A673 (cell line): ENCODE results near the gene ST7. TPM values are rescaled to one million over a fixed set of nuclear protein-coding genes. Genes with fewer than 3 reads are reported as not detected.

Experiments
- BruUV-seq: library from RNA; stranded (reverse); fragments of 400-500 nt; replicated peaks from 2 replicates; lab custom pipeline; 2021; lab: Mats Ljungman, UMichigan
- CTCF ChIA-PET: fragments of 300-600 bp; sonication (Branson Sonifier 250); formaldehyde crosslinking; loops from one replicate; lab custom pipeline; 2022; ENCODE audit warnings: antibody characterized with exemption; lab: Charles Lee
- POLR2A ChIA-PET: fragments of 300-600 bp; sonication (Branson Sonifier 250); formaldehyde crosslinking; loops from one replicate; lab custom pipeline; 2022; ENCODE audit warnings: antibody characterized with exemption; ENCODE audit not compliant: low non-redundant PET; lab: Charles Lee
- DNase-seq: peaks from one replicate; pipeline ENCODE4 v3.0.0-alpha.2; 2015; ENCODE audit warnings: low spot score
- H3K27ac ChIP-seq: fragments of 200-600 bp; sonication (generic); 2 replicates; pipeline ENCODE4 v1.5.1; 2016; ENCODE audit warnings: mixed run types, low read depth, mild to moderate bottlenecking, mixed read lengths, antibody characterized with exemption, low read length; ENCODE audit not compliant: poor library complexity, severe bottlenecking
- H3K27me3 ChIP-seq: fragments of 200-600 bp; sonication (generic); replicated peaks from 2 replicates; pipeline ENCODE4 v1.6.1; 2017; ENCODE audit warnings: mixed run types, low read depth, mild to moderate bottlenecking, mixed read lengths, antibody characterized with exemption, low read length; ENCODE audit not compliant: insufficient read depth, poor library complexity
- H3K36me3 ChIP-seq: fragments of 200-600 bp; sonication (generic); 2 replicates; pipeline ENCODE4 v1.6.1; 2016; ENCODE audit warnings: mixed run types, mild to moderate bottlenecking, mixed read lengths, antibody characterized with exemption, low read length; ENCODE audit not compliant: insufficient read depth, poor library complexity, severe bottlenecking
- H3K4me1 ChIP-seq: fragments of 200-600 bp; sonication (generic); 2 replicates; pipeline ENCODE4 v1.6.1; 2017; ENCODE audit warnings: mixed run types, mild to moderate bottlenecking, mixed read lengths, antibody characterized with exemption, low read length; ENCODE audit not compliant: insufficient read depth, poor library complexity, severe bottlenecking
- H3K4me3 ChIP-seq: fragments of 200-600 bp; sonication (generic); 2 replicates; pipeline ENCODE4 v1.5.1; 2016; ENCODE audit warnings: low read depth, mixed run types, mild to moderate bottlenecking, mixed read lengths, low read length; ENCODE audit not compliant: poor library complexity, severe bottlenecking
- H3K9me3 ChIP-seq: fragments of 200-600 bp; sonication (generic); 2 replicates; pipeline ENCODE4 v1.6.1; 2016; ENCODE audit warnings: mixed run types, low read depth, mild to moderate bottlenecking, mixed read lengths, antibody characterized with exemption, low read length; ENCODE audit not compliant: poor library complexity, severe bottlenecking
- EZH2 ChIP-seq: fragments of 200-600 bp; sonication (generic); IDR thresholded peaks from 2 replicates; pipeline ENCODE4 v1.6.1; 2017; ENCODE audit warnings: borderline replicate concordance, low read depth, mild to moderate bottlenecking, mixed read lengths, antibody characterized with exemption, low read length; ENCODE audit not compliant: poor library complexity, severe bottlenecking
- intact Hi-C: fragments of 100-400 bp; cut with micrococcal nuclease; formaldehyde crosslinking; loops from one replicate; pipeline ENCODE4 v1.10.0; 2022; ENCODE audit not compliant: unreplicated experiment
- total RNA-seq: library from RNA; stranded (reverse); gene quantifications from 2 replicates; pipeline ENCODE4 v1.2.3, GENCODE V29; 2021
- TF ChIP-seq, protein P1 (sequence below): fragments of 300-800, 200-600 bp; sonication (generic); conservative IDR thresholded peaks from 2 replicates; pipeline ENCODE4 v1.5.1; 2017; ENCODE audit warnings: low read depth, mild to moderate bottlenecking, antibody characterized with exemption, low read length, moderate library complexity, mixed read lengths

ST7 gene
- total RNA-seq, 1 experiment from 2014 or later, result 24.3 TPM

DNA sequence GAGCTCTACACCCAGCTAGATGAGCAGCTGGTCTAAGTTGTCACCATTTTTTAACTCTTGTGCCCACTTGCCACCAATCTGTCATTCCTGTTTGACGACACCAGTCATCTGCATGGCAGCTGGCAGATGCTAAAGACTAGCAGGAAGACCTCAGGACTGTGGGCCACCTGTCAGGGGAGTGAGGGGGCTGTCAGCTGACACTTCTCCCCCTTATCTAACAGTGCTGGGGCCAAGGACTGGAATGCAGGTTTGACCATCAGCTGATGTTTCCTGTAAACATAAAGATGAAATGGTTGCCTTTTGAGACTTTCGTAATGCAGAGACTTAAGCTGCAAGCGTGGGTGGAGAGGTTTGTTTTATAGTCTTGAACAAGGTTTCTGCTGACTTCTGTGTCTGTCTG, 276.0 kb downstream of the ST7 start:
- no peaks in the 10 kb centered on the region for H3K36me3 ChIP-seq
- no peak overlapping the region for H3K4me3 ChIP-seq
- H3K27me3 ChIP-seq, result no peaks in the 10 kb centered on the region
- H3K4me1 ChIP-seq, result no peaks in the 10 kb centered on the region
- H3K9me3 ChIP-seq, result no peaks in the 10 kb centered on the region
- TF ChIP-seq, protein P1, sequence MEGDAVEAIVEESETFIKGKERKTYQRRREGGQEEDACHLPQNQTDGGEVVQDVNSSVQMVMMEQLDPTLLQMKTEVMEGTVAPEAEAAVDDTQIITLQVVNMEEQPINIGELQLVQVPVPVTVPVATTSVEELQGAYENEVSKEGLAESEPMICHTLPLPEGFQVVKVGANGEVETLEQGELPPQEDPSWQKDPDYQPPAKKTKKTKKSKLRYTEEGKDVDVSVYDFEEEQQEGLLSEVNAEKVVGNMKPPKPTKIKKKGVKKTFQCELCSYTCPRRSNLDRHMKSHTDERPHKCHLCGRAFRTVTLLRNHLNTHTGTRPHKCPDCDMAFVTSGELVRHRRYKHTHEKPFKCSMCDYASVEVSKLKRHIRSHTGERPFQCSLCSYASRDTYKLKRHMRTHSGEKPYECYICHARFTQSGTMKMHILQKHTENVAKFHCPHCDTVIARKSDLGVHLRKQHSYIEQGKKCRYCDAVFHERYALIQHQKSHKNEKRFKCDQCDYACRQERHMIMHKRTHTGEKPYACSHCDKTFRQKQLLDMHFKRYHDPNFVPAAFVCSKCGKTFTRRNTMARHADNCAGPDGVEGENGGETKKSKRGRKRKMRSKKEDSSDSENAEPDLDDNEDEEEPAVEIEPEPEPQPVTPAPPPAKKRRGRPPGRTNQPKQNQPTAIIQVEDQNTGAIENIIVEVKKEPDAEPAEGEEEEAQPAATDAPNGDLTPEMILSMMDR, result no peak
- TF ChIP-seq EZH2, result no peak
- no peak for DNase-seq
- ChIA-PET POLR2A (no interaction called here), CTCF (no interaction called here)
- H3K27ac ChIP-seq, result no peak overlapping the region
- intact Hi-C loops, result no loop called here
- BruUV-seq, result no TSS peak

DNA sequence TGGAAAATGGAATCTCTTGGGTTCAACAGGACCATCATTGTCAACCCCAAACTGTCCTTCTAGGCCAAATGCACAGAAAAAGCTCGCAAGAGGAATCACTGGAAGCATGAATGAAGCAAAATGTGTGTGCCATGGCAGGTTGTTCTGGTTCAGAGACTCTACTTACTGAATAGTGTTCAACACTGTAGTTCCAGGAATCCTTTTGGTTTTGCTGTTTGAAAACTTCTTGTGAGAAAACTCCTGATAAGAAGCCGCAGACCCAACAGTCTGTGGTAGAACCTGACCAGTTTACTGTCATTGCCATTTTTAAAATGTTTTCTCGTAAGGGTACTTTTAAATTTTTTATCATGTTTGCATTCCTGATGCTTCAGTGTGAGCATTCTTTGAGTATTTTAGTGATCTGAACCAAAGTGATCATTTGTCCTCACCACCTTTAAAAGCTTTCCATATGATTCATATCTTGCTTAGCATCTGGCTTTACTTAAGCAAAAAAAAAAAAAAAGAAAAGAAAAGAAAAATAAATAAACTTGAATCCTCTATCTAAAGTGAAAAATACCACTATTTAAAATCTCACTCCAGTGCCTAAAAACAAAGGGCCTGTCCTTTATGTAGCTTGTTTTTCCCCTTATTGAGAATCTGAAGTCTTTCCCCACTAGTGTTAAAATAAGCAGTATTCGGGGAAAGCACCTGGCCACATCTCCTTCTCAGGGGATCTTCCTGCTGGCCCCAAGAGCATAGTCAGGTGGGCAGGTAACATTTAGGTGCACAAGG, 277.2 kb downstream of the ST7 start:
- TF ChIP-seq EZH2, result no peak
- TF ChIP-seq, protein P1, result no peak
- intact Hi-C loops, result no loop called here
- ChIA-PET CTCF (no interaction called here), POLR2A (no interaction called here)
- no TSS peak for BruUV-seq
- Histone ChIP-seq H3K4me1 (no peaks in the 10 kb centered on the region), H3K36me3 (no peaks in the 10 kb centered on the region), H3K9me3 (no peaks in the 10 kb centered on the region), H3K4me3 (no peak overlapping the region), H3K27ac (no peak overlapping the region), H3K27me3 (no peaks in the 10 kb centered on the region)
- no peak for DNase-seq

DNA sequence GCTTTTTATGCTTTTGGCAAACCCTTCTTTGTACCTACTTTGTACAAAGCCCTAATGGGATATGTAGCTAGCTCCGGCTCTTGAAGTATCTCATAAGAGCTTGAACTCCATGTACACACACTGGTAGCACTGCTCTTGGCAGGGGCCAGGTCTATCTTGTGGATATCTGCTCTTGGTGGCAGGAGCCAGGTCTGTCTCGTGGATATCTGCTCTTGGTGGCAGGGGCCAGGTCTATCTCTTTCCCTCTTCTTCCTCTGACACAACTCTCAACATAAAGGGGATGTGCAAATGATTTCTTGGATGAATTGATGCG, 277.7 kb downstream of the ST7 start:
- H3K27ac ChIP-seq, result no peak overlapping the region

More for the DNA sequence above, 277.7 kb downstream of the ST7 start:
- DNase-seq, result no peak
- POLR2A ChIA-PET, result no interaction called here
- no peaks in the 10 kb centered on the region for H3K27me3 ChIP-seq
- H3K9me3 ChIP-seq, result no peaks in the 10 kb centered on the region
- CTCF ChIA-PET, result no interaction called here
- BruUV-seq, result no TSS peak
- H3K36me3 ChIP-seq, result no peaks in the 10 kb centered on the region
- H3K4me3 ChIP-seq, result no peak overlapping the region
- intact Hi-C loops, result no loop called here
- TF ChIP-seq EZH2, result no peak
- TF ChIP-seq, protein P1, result no peak
- no peaks in the 10 kb centered on the region for H3K4me1 ChIP-seq
